B cell (primary cell): Measurements from ENCODE around the gene ETS1.

Experiments
- EZH2 ChIP-seq: IDR thresholded peaks from 2 replicates; pipeline ENCODE4 v1.6.1; 2012; ENCODE audit warnings: borderline replicate concordance, low read depth, mild to moderate bottlenecking, moderate library complexity, low read length; ENCODE audit not compliant: insufficient read depth, poor library complexity, severe bottlenecking
- TF ChIP-seq, protein P1 (sequence below): fragments of 200-600 bp; IDR thresholded peaks from one replicate; pipeline ENCODE4 v1.8.0; 2022; ENCODE audit warnings: antibody characterized with exemption, mild to moderate bottlenecking

DNA sequence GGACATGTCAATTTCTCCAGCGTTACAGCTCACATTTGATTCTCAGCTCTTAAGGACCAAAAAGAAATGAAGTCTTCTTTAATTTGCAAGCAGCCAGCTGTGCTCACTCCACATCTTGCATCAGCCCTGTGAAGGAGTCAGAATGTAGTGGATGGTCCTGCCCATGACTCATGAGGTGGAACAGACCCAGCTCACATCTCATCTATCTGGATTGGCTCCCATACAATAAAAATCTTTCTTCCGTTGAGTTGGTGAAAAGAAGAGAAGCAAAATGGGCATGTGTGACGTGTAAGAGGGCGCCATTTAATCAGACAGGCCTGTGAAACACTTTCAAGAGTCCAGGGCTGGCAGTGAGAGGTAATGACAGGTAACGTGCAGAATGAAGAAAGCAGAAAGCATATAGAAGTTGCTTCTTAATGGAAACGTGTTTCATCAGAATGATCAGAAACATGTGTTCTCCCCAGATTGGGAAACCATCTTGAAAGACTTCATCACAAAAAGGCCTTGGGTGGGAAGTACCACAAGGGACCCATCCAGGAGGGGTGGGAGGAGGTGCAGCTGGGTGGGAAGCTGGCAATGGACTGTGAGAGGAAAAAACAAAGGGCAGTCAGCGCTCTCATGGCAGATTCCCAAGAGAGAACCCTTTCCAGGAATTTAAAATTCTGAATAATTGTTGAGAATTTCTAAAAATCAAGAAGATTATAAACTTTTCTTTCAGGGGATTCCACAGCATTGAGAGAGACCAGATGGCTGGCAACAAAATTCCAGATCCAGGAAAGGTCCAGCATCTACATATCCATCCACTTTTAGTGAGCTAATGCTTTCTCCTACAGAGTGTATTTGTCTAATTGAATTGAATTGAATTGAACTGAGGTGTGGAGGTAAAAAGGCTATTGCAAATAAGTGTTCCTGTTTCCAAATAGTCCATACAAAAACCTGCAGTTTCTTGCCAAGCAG, 57.0 kb downstream of the ETS1 start:
- TF ChIP-seq, protein P1, sequence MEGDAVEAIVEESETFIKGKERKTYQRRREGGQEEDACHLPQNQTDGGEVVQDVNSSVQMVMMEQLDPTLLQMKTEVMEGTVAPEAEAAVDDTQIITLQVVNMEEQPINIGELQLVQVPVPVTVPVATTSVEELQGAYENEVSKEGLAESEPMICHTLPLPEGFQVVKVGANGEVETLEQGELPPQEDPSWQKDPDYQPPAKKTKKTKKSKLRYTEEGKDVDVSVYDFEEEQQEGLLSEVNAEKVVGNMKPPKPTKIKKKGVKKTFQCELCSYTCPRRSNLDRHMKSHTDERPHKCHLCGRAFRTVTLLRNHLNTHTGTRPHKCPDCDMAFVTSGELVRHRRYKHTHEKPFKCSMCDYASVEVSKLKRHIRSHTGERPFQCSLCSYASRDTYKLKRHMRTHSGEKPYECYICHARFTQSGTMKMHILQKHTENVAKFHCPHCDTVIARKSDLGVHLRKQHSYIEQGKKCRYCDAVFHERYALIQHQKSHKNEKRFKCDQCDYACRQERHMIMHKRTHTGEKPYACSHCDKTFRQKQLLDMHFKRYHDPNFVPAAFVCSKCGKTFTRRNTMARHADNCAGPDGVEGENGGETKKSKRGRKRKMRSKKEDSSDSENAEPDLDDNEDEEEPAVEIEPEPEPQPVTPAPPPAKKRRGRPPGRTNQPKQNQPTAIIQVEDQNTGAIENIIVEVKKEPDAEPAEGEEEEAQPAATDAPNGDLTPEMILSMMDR, result no peak
- no peak for TF ChIP-seq EZH2
